Fibroblast of lung (primary cell): Measurements from ENCODE around the gene PMFBP1.

Experiments
- CTCF ChIP-seq, 2 donors: IDR thresholded peaks in 1 of 2; conservative IDR thresholded peaks in 1 of 2; 1 replicate in 1 of 2; 2 replicates in 1 of 2; pipeline ENCODE4 v1.5.1; 2011 to 2012; ENCODE audit warnings: low read length in 2 of 2, control low read depth in 1 of 2, inconsistent platforms in 1 of 2, low read depth in 1 of 2, mild to moderate bottlenecking in 1 of 2
- EZH2 ChIP-seq: IDR thresholded peaks from 2 replicates; pipeline ENCODE4 v1.5.1; 2012; ENCODE audit warnings: low read length, control low read depth, mild to moderate bottlenecking; ENCODE audit errors: missing control alignments

DNA sequence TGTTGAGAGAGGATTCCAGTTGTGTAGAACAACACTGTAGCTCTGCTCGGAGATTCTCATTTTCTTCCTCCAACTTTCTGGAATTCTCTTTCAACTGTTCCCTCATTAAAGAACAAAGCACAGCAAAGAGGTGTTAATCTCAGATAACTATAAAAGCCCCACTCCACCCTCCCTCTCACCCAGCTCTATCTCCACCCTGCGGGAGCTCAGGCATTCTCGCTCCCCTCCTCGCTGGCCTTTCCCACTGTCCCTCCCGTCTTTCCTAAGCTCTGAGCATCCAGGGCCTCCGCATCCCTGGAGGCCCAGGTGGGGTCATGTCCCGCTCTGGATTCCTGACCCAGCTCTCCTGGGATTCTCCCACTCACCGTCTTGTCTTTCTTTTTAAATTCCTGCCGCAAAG lies 43.3 kb downstream of the PMFBP1 start:
- TF ChIP-seq CTCF (conservative IDR thresholded peaks at IDR 0.05 in 1 of 2, IDR thresholded peaks at IDR 0.05 in 1 of 2; ENCODE audit: low read depth in 1 of 2, low read length in 2 of 2) (no peak), EZH2 (no peak)
